T-helper 17 cell (primary cell): ENCODE results near the gene TFEB. TPM values are rescaled to one million over a fixed set of nuclear protein-coding genes. Genes with fewer than 3 reads are reported as not detected.
A peak's percentile ranks its signal among the peaks of the same experiment; 100 is the strongest.

Experiments used
- ATAC-seq: fragments of 150-1000 bp; cut with Tn5 transposase; 2 replicates; pipeline ENCODE4 v1.10.0; 2021; ENCODE audit warnings: mild to moderate bottlenecking, moderate library complexity
- DNase-seq, 3 donors: peaks; one replicate each; pipeline versions ENCODE4 v3.0.0 to v3.0.0-alpha.2; 2020 to 2021
- H3K9me3 ChIP-seq: one replicate; pipeline ENCODE4 v1.7.0; 2013; ENCODE audit warnings: low read length, mild to moderate bottlenecking; ENCODE audit not compliant: control insufficient read depth, poor library complexity, severe bottlenecking
- H3K27ac Mint-ChIP-seq: one replicate; pipeline ENCODE4 v1.8.0; 2022; ENCODE audit warnings: mild to moderate bottlenecking, moderate library complexity, mixed read lengths
- H3K27me3 Mint-ChIP-seq: one replicate; pipeline ENCODE4 v1.8.0; 2022; ENCODE audit warnings: mixed read lengths
- H3K36me3 Mint-ChIP-seq: one replicate; pipeline ENCODE4 v1.8.0; 2022; ENCODE audit warnings: low read depth, mixed read lengths
- H3K4me1 Mint-ChIP-seq: one replicate; pipeline ENCODE4 v1.8.0; 2022; ENCODE audit warnings: mild to moderate bottlenecking, mixed read lengths
- H3K4me3 Mint-ChIP-seq: one replicate; pipeline ENCODE4 v1.8.0; 2022; ENCODE audit warnings: mild to moderate bottlenecking, moderate library complexity, mixed read lengths
- total RNA-seq, 4 donors: library from RNA in 2 of 4; stranded (reverse) in 2 of 4; gene quantifications; one replicate each; pipeline ENCODE4 v1.2.3 and lab custom pipeline; 2022 to 2026

TFEB gene
- total RNA-seq (10 to 100 TPM; 17.6 to 18.9 TPM), total RNA-seq (lab: John Stamatoyannopoulos, UW) (18.9 to 19.4 reads per million in 2 donors)

GRCh38 chr6:41735427-41736185 is at the start of gene TFEB:
Gene TFEB (minus strand): TSS chr6:41735608. CDS start chr6:41691213, 44,395 bp downstream.
- Mint-ChIP-seq H3K4me3 (peak within 1 kb of the TSS; percentile 87), H3K27ac (no peak within 1 kb of the TSS), H3K4me1 (peaks cover 20% of the 10 kb centered on the region), H3K27me3 (no peaks in the 10 kb centered on the region), H3K36me3 (no peaks in the 10 kb centered on the region)
- H3K9me3 ChIP-seq: no peaks in the 10 kb centered on the region
- ATAC-seq (peak; percentile 80), DNase-seq (peak; percentile 89 to 95 (median 91))

GRCh38 chr6:41784581-41785171 is 49.3 kb upstream of the TFEB start:
- H3K4me3 Mint-ChIP-seq: peak overlapping the region; percentile 94
- peaks cover 13% of the 10 kb centered on the region for H3K4me1 Mint-ChIP-seq
- no peaks in the 10 kb centered on the region for H3K9me3 ChIP-seq
- ATAC-seq (no peak), DNase-seq (no peak)
- H3K27ac Mint-ChIP-seq: no peak overlapping the region
- no peaks in the 10 kb centered on the region for H3K36me3 Mint-ChIP-seq
- H3K27me3 Mint-ChIP-seq: peaks cover 5% of the 10 kb centered on the region

GRCh38 chr6:41783106-41783780 is 47.8 kb upstream of the TFEB start:
- no peaks in the 10 kb centered on the region for H3K36me3 Mint-ChIP-seq
- H3K27ac Mint-ChIP-seq: no peak overlapping the region
- peaks cover 19% of the 10 kb centered on the region for H3K4me1 Mint-ChIP-seq
- H3K9me3 ChIP-seq: no peaks in the 10 kb centered on the region
- H3K4me3 Mint-ChIP-seq: no peak overlapping the region
- peaks cover 5% of the 10 kb centered on the region for H3K27me3 Mint-ChIP-seq
- DNase-seq: no peak
- ATAC-seq: no peak

- H3K9me3 ChIP-seq: no peaks in the 10 kb centered on the region
- no peaks in the 10 kb centered on the region for H3K36me3 Mint-ChIP-seq
- peaks cover 5% of the 10 kb centered on the region for H3K27me3 Mint-ChIP-seq
- H3K27ac Mint-ChIP-seq: no peak overlapping the region
- DNase-seq (no peak), ATAC-seq (no peak)
- H3K4me3 Mint-ChIP-seq: peak overlapping the region; percentile 82
- H3K4me1 Mint-ChIP-seq: peaks cover 19% of the 10 kb centered on the region
Measured at GRCh38 chr6:41781366-41781730, 45.9 kb upstream of the TFEB start.

- ATAC-seq (no peak), DNase-seq (no peak)
- Mint-ChIP-seq H3K36me3 (no peaks in the 10 kb centered on the region), H3K4me1 (peaks cover 19% of the 10 kb centered on the region), H3K27me3 (peaks cover 5% of the 10 kb centered on the region), H3K27ac (no peak within 1 kb of the TSS), H3K4me3 (peak within 1 kb of the TSS; percentile 94)
- no peaks in the 10 kb centered on the region for H3K9me3 ChIP-seq
Measured at GRCh38 chr6:41780551-41781365, 45.4 kb upstream of the TFEB start, which contains the start of gene PRICKLE4. Gene PRICKLE4 (plus strand): TSS chr6:41780782. CDS start chr6:41783474, 2,692 bp downstream.

- Mint-ChIP-seq H3K27ac (peak within 1 kb of the TSS; percentile 61), H3K4me1 (peaks cover 17% of the 10 kb centered on the region), H3K36me3 (no peaks in the 10 kb centered on the region), H3K27me3 (peaks cover 5% of the 10 kb centered on the region), H3K4me3 (peak within 1 kb of the TSS; percentile 94)
- DNase-seq: peak; percentile 99 to 100 (median 99)
- H3K9me3 ChIP-seq: no peaks in the 10 kb centered on the region
- ATAC-seq: peak; percentile 97
Measured at GRCh38 chr6:41779788-41780550, 44.6 kb upstream of the TFEB start, which contains the start of gene FRS3. Gene FRS3 (minus strand): TSS chr6:41779900. CDS start chr6:41776987, 2,913 bp downstream.

GRCh38 chr6:41779336-41779735 is 43.9 kb upstream of the TFEB start:
- H3K9me3 ChIP-seq: no peaks in the 10 kb centered on the region
- H3K4me3 Mint-ChIP-seq: peak overlapping the region; percentile 91
- ATAC-seq (no peak), DNase-seq (no peak)
- no peaks in the 10 kb centered on the region for H3K36me3 Mint-ChIP-seq
- H3K4me1 Mint-ChIP-seq: peaks cover 15% of the 10 kb centered on the region
- H3K27me3 Mint-ChIP-seq: peaks cover 5% of the 10 kb centered on the region
- H3K27ac Mint-ChIP-seq: peak overlapping the region; percentile 61

GRCh38 chr6:41778895-41779294 is 43.5 kb upstream of the TFEB start:
- no peak for ATAC-seq
- peak overlapping the region; percentile 91 for H3K4me3 Mint-ChIP-seq
- no peak for DNase-seq
- H3K4me1 Mint-ChIP-seq: peaks cover 14% of the 10 kb centered on the region
- H3K9me3 ChIP-seq: no peaks in the 10 kb centered on the region
- peak overlapping the region; percentile 61 for H3K27ac Mint-ChIP-seq
- peaks cover 2% of the 10 kb centered on the region for H3K36me3 Mint-ChIP-seq
- peaks cover 5% of the 10 kb centered on the region for H3K27me3 Mint-ChIP-seq

- Mint-ChIP-seq H3K4me3 (peak overlapping the region; percentile 61), H3K27me3 (peaks cover 5% of the 10 kb centered on the region), H3K4me1 (peaks cover 14% of the 10 kb centered on the region), H3K36me3 (peaks cover 2% of the 10 kb centered on the region), H3K27ac (peak overlapping the region; percentile 34)
- DNase-seq (no peak), ATAC-seq (no peak)
- H3K9me3 ChIP-seq: no peaks in the 10 kb centered on the region
Measured at GRCh38 chr6:41777551-41778285, 42.3 kb upstream of the TFEB start.

- Mint-ChIP-seq H3K27me3 (no peaks in the 10 kb centered on the region), H3K36me3 (peaks cover 4% of the 10 kb centered on the region), H3K4me1 (peaks cover 8% of the 10 kb centered on the region), H3K27ac (no peak overlapping the region), H3K4me3 (no peak overlapping the region)
- ATAC-seq (no peak), DNase-seq (no peak)
- no peaks in the 10 kb centered on the region for H3K9me3 ChIP-seq
Measured at GRCh38 chr6:41775293-41775882, 40.0 kb upstream of the TFEB start.

- peaks cover 4% of the 10 kb centered on the region for H3K36me3 Mint-ChIP-seq
- H3K27me3 Mint-ChIP-seq: no peaks in the 10 kb centered on the region
- H3K4me1 Mint-ChIP-seq: peaks cover 6% of the 10 kb centered on the region
- H3K9me3 ChIP-seq: no peaks in the 10 kb centered on the region
- DNase-seq (no peak), ATAC-seq (no peak)
- H3K4me3 Mint-ChIP-seq: no peak overlapping the region
- H3K27ac Mint-ChIP-seq: no peak overlapping the region
Measured at GRCh38 chr6:41774841-41775240, 39.4 kb upstream of the TFEB start.
